Left kidney (tissue), 2 donors: ENCODE measurements around the gene DNAJB6. TPM values are rescaled to one million over a fixed set of nuclear protein-coding genes. Genes with fewer than 3 reads are reported as not detected.

Source experiments
- DNase-seq: peaks from one replicate; pipeline ENCODE4 v3.0.0-alpha.2; 2013
- polyA plus RNA-seq: library from polyadenylated mRNA; unstranded; fragments of 120-200 nt; gene quantifications from one replicate; pipeline ENCODE4 v1.2.1, GENCODE V29; 2013; ENCODE audit not compliant: insufficient read length

The DNAJB6 gene
- polyA plus RNA-seq, 1 donor = 161 TPM

- no peak for DNase-seq
Observed at GRCh38 chr7:157408258-157409101, 71.7 kb downstream of the DNAJB6 start.

DNA sequence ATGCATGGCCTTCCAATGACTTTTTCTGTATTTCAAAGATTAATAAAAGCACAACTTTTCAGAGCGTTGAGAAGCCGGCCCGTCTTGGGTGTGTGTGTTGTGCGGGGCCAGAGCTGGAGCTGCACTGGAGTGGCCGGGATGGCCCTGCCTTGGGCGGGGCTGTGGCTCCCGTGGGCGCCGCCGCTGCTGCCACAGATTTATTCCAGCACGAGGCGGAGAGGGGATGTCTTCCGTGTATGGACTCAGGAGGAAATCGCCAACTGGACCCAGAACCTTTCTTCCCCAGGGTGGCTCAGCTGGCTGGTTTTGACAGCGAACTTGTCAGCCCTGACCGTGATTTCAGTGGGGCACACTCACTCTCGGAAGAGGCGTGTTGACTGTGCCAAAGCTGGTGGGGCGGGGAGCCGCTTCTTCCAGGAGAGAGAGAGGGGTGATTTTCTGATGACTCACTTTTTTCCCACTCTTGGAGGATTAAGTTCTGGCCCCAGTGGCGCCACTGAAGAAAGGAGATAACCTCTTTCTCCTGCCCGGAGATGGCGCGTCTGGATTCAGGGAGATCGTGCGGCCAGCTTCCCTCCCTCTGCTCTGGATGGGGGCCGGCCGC lies 72.4 kb downstream of the DNAJB6 start:
- DNase-seq = no peak

DNA sequence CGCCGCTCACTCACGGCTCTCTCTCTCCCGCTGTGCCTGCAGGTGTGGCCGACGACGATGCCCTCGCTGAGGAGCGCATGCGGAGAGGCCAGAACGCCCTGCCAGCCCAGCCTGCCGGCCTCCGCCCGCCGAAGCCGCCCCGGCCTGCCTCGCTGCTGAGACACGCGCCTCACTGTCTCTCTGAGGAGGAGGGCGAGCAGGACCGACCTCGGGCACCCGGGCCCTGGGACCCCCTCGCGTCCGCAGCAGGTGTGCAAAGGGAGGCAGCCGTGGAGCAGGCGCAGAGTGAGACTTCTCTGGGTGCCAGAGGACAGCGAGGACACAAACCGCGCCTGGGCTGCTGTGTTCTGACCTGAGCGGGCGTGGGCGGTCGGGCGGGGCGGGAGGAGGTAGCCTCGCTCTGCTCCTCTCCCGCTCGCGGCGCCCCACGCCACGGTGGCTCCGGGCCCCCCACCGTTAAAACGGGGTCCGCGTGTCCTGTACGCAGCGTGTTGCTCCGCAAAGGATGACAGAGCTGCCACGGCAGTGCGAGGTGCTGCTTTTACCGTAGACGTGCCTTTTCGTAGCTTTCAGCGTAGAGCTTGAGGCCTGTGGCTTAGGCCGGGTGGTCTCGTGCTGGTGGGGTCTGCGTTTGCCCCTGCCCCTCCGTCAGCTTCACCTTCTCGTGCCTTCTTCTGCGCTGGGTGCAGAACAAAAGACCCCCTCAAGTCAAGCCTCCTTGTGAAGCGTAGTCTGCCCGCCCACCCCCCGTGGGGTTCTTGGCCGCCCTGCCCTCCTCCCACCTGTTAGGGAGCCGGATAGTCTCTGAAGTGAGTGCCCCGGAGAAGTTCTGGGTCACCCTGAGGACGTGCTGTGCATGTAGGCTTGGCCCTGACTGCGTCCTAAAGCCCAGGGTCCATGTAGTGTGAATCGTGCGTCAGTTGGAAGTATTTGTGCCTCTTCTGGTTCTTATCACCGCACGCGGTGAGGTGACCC lies 73.2 kb downstream of the DNAJB6 start:
- DNase-seq = no peak

- no peak for DNase-seq
Observed at GRCh38 chr7:157410831-157411556, 74.2 kb downstream of the DNAJB6 start.

GRCh38 chr7:157411580-157411979 lies 74.8 kb downstream of the DNAJB6 start:
- no peak for DNase-seq

- no peak for DNase-seq
Observed at GRCh38 chr7:157412021-157412443, 75.2 kb downstream of the DNAJB6 start.

GRCh38 chr7:157412491-157413180 lies 75.8 kb downstream of the DNAJB6 start:
- no peak for DNase-seq

- no peak for DNase-seq
Observed at GRCh38 chr7:157413881-157414701, 77.3 kb downstream of the DNAJB6 start.

GRCh38 chr7:157414702-157415096 lies 77.9 kb downstream of the DNAJB6 start:
- no peak for DNase-seq

DNA sequence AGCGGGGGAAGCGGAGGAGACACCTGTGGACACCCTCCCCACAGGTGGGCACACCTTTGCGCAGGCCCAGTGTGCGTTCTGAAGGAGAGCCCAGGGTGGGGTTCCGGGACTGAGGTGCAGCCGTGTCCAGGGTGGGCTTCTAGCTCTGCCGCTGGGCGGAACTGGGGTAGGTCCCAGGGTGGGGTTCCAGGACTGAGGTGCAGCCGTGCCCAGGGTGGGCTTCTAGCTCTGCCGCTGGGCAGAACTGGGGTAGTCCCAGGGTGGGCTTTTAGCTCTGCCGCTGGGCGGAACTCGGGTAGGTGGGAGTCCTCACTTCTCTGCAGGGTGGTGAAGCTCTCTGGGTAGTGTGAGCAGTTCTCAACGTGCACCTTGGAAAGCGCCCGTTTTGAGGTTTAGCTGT lies 78.7 kb downstream of the DNAJB6 start:
- DNase-seq = no peak

GRCh38 chr7:157416011-157416410 lies 79.2 kb downstream of the DNAJB6 start:
- DNase-seq = no peak

GRCh38 chr7:157418204-157419034 lies 81.6 kb downstream of the DNAJB6 start:
- DNase-seq = no peak

GRCh38 chr7:157419035-157419293 lies 82.2 kb downstream of the DNAJB6 start:
- DNase-seq = no peak

GRCh38 chr7:157422279-157422678 lies 85.5 kb downstream of the DNAJB6 start:
- DNase-seq = no peak

- DNase-seq = no peak
Observed at GRCh38 chr7:157423348-157423747, 86.5 kb downstream of the DNAJB6 start.

DNA sequence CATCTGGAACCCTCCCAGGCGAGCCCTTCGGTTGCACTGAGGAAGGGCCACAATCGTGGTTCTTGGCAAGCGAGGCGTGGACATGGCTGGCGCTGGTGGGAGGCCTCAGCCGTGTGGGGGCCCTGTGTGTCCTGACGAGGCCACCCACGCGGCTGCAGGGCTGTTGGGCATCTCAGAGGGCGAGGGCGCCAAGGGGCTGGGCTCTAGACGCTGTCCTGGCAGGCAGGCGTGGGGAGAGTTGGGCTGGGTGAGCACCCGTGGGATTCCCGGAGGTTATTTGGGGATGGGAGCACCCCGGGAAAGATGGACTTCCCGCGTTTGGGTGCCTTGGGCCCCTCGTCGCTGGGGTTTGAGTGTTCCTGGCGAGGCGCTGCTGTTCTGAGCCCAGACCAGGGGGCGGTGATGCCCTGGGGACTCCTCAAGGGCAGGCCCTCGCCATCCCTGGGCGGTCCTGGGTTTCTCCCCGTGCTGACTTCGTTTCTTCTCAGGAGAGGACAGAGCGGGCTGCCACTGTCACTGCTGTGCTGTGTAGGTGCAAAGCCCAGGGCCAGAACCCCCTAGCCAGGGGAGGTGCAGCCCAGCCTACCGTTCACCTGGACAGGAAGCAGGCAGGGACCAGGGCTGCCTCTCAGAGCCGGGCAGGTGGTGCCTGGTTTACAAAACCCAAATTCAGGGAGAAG lies 87.2 kb downstream of the DNAJB6 start:
- no peak for DNase-seq

DNA sequence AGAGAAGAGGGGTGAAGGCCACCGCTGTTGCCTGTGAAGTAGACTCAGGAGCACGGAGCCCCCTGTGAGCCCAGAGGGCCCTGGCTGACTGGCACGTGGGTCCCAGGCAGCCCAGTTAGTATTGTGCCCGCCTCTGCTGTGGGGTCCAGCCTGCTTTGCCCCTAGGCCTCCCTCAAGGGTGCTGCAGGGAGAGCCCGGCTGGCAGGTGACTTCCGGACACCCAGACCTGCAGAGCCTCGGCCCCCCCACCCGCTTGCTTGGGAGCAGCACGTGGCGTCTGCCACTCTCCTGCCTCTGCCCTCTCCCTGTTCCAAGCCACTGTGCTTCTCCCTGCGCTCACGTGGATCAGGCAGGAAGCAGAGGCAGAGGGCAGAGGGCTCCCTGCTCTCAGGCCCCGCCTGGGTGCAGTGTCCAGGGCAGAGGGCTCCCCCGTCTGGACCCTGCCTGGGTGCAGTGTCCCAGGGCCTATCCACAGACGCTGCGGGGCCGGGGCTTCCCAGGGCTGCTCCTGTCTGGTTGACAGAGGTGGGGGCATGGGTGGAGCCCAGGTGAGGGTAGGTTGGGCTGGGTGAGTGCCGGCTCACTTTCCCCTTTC lies 88.4 kb downstream of the DNAJB6 start:
- no peak for DNase-seq

GRCh38 chr7:157425761-157426160 lies 89.0 kb downstream of the DNAJB6 start:
- no peak for DNase-seq
